Natural killer cell (primary cell): Measurements from ENCODE around the gene HSD3B7. TPM values are rescaled to one million over a fixed set of nuclear protein-coding genes. Genes with fewer than 3 reads are reported as not detected.
A peak's percentile ranks its signal among the peaks of the same experiment; 100 is the strongest.

Experiments
- ATAC-seq, 3 donors: fragments of 150-1000 bp in 2 of 3; fragments of 200-7000 bp in 1 of 3; cut with Tn5 transposase; 1 replicate in 1 of 3; 2 replicates in 2 of 3; pipeline ENCODE4 v1.10.0; 2021; ENCODE audit warnings: mild to moderate bottlenecking in 2 of 3, moderate library complexity in 2 of 3
- DNase-seq, 2 donors: peaks; one replicate each; pipeline versions ENCODE4 v3.0.0 to v3.0.0-alpha.2; 2013 to 2021; ENCODE audit warnings: mixed read lengths in 1 of 2
- H3K27ac ChIP-seq: one replicate; pipeline ENCODE4 v1.5.1; 2013; ENCODE audit warnings: mild to moderate bottlenecking, low read length
- H3K27me3 ChIP-seq: one replicate; pipeline ENCODE4 v1.6.1; 2013; ENCODE audit warnings: low read length; ENCODE audit not compliant: control insufficient read depth, insufficient read depth
- H3K36me3 ChIP-seq: one replicate; pipeline ENCODE4 v1.6.1; 2013; ENCODE audit warnings: low read length; ENCODE audit not compliant: control insufficient read depth, insufficient read depth
- H3K4me1 ChIP-seq: one replicate; pipeline ENCODE4 v1.6.1; 2013; ENCODE audit warnings: low read length; ENCODE audit not compliant: control insufficient read depth, insufficient read depth
- H3K4me3 ChIP-seq: one replicate; pipeline ENCODE4 v1.5.1; 2013; ENCODE audit warnings: low read length
- H3K9me3 ChIP-seq: one replicate; pipeline ENCODE4 v1.6.1; 2013; ENCODE audit warnings: low read length; ENCODE audit not compliant: control insufficient read depth, insufficient read depth
- H3K27ac Mint-ChIP-seq, 2 donors: one replicate each; pipeline ENCODE4 v1.8.0; 2022; ENCODE audit warnings: mild to moderate bottlenecking in 2 of 2, mixed read lengths in 2 of 2, moderate library complexity in 1 of 2
- H3K27me3 Mint-ChIP-seq, 2 donors: one replicate each; pipeline ENCODE4 v1.8.0; 2022; ENCODE audit warnings: low read depth in 2 of 2, mixed read lengths in 2 of 2
- H3K36me3 Mint-ChIP-seq: one replicate; pipeline ENCODE4 v1.8.0; 2022; ENCODE audit warnings: mixed read lengths
- H3K4me1 Mint-ChIP-seq, 2 donors: one replicate each; pipeline ENCODE4 v1.8.0; 2022; ENCODE audit warnings: mixed read lengths in 2 of 2
- H3K4me3 Mint-ChIP-seq: one replicate; pipeline ENCODE4 v1.8.0; 2022; ENCODE audit warnings: mild to moderate bottlenecking, moderate library complexity, mixed read lengths
- H3K9me3 Mint-ChIP-seq, 2 donors: one replicate each; pipeline ENCODE4 v1.8.0; 2022; ENCODE audit warnings: mixed read lengths in 2 of 2
- WGBS: methylation state at CpG from one replicate; pipeline ENCODE4 v1.1.7; 2013; ENCODE audit warnings: missing lambda C conversion rate; ENCODE audit not compliant: insufficient coverage; 5-methylcytosine and 5-hydroxymethylcytosine counted together
- intact Hi-C: fragments of 100-400 bp; cut with micrococcal nuclease; formaldehyde crosslinking; loops from one replicate; pipeline ENCODE4 v1.14.2; 2022
- total RNA-seq, 4 donors: library from RNA; stranded (reverse); fragments of 120-200 nt in 1 of 4; gene quantifications; one replicate each; pipeline versions ENCODE4 v1.2.3 to v1.2.4, GENCODE V29; 2013 to 2022
- TF ChIP-seq, protein P1 (sequence below): fragments of 200-600 bp; IDR thresholded peaks from one replicate; pipeline ENCODE4 v1.8.0; 2022; ENCODE audit warnings: antibody characterized with exemption

Gene HSD3B7
- total RNA-seq, 3 donors from 2014 or later (not counting 1 experiment from before 2014, with no cell fraction given) = 0.26 to 2.1 (median 0.39) TPM

DNA sequence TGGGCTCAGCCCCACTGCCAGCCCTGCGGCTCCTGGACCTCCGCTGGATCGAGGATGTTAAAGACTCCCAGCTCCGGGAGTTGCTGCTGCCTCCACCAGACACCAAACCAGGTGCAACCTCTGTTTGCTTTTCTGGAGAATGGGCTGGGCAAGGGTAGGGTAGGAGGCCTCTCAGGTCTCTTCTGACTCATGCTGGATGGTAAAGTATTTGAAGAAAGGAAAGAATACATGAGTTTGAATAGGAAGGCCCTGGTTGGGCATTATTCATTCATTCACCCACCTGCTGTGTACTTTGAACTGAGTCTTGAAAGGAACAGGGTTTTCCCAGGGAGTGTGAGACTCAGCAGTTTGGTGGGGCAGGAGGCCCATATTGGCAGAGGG lies 42.6 kb upstream of the HSD3B7 start:
- no peaks in the 10 kb centered on the region for H3K27me3 ChIP-seq
- peaks cover 21 to 32% of the 10 kb centered on the region in 2 donors for H3K4me1 Mint-ChIP-seq
- peak overlapping the region; percentile 21 for H3K4me3 ChIP-seq
- H3K4me3 Mint-ChIP-seq = peak overlapping the region; percentile 81
- peak overlapping the region; percentile 68 to 78 for H3K27ac Mint-ChIP-seq
- DNase-seq (no peak), ATAC-seq (no peak)
- H3K4me1 ChIP-seq = peaks cover 16% of the 10 kb centered on the region
- H3K9me3 Mint-ChIP-seq = no peaks in the 10 kb centered on the region
- TF ChIP-seq, protein P1, sequence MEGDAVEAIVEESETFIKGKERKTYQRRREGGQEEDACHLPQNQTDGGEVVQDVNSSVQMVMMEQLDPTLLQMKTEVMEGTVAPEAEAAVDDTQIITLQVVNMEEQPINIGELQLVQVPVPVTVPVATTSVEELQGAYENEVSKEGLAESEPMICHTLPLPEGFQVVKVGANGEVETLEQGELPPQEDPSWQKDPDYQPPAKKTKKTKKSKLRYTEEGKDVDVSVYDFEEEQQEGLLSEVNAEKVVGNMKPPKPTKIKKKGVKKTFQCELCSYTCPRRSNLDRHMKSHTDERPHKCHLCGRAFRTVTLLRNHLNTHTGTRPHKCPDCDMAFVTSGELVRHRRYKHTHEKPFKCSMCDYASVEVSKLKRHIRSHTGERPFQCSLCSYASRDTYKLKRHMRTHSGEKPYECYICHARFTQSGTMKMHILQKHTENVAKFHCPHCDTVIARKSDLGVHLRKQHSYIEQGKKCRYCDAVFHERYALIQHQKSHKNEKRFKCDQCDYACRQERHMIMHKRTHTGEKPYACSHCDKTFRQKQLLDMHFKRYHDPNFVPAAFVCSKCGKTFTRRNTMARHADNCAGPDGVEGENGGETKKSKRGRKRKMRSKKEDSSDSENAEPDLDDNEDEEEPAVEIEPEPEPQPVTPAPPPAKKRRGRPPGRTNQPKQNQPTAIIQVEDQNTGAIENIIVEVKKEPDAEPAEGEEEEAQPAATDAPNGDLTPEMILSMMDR = no peak
- no peaks in the 10 kb centered on the region for H3K36me3 ChIP-seq
- H3K27ac ChIP-seq = peak overlapping the region; percentile 55
- H3K9me3 ChIP-seq = no peaks in the 10 kb centered on the region
- no peaks in the 10 kb centered on the region for H3K27me3 Mint-ChIP-seq
- 87% methylated on average over 4 of the region's 4 CpGs for WGBS
- H3K36me3 Mint-ChIP-seq = no peaks in the 10 kb centered on the region
- intact Hi-C loops = loop anchor here (1.0 kb wide), 1 partner anchor 98 kb away; no protein-coding TSS in a partner anchor

DNA sequence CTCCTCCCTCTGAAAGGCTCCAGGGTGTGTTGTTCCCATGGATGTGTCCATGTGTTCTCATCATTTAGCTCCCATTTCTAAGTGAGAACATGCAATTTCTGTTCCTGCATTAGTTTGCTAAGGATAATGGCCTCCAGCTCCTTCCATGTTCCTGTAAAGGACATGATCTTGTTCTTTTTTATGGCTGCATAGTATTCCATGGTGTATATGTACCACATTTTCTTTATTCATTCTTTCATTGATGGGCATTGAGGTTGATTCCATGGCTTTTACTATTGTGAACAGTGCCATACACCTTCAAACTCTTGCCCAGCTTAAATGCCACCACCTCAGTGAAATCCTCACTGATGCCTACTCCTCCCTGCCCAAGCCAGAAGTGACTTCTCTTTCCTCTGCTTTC lies 40.7 kb upstream of the HSD3B7 start:
- intact Hi-C loops = no loop called here

DNA sequence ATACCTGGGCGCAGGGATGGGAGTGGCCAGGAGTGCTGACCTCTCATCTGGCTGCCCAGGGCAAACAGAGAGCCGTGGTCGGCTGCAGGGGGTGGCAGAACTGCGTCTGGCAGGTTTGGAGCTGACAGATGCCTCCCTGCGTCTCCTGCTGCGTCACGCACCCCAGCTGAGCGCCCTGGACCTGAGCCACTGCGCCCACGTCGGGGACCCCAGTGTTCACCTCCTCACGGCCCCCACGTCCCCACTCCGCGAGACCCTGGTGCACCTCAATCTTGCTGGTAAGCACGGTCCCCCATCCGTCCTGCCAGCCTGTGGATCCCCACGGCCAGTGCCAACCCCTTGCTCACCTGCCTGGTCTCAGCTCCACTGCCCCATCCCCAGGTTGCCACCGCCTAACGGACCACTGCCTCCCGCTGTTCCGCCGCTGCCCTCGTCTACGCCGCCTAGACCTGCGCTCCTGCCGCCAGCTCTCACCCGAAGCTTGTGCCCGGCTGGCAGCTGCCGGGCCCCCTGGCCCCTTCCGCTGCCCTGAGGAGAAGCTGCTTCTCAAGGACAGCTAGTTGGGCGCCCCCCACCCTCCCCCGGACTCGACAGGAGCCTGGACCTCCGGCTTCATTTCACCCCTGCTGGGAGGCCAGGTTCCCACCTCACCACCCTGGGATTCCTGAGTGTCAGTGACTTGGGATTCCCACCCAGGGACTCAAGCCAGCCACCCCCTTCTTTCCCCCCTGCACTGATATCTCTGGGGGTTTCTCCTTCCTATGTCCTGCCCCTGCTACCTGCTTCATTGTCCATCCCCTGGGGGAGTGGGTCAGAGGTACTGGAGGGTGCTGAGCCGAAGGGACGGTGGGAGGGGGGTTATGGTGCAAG lies 38.1 kb upstream of the HSD3B7 start:
- 97% methylated on average over 38 of the region's 38 CpGs for WGBS
- H3K4me3 ChIP-seq = no peak overlapping the region
- intact Hi-C loops = no loop called here
- H3K4me1 ChIP-seq = peaks cover 38% of the 10 kb centered on the region
- H3K36me3 ChIP-seq = no peaks in the 10 kb centered on the region
- TF ChIP-seq, protein P1 = no peak
- Mint-ChIP-seq H3K4me3 (peak overlapping the region; percentile 66), H3K27ac (peak overlapping the region; percentile 4 to 27), H3K9me3 (no peaks in the 10 kb centered on the region), H3K4me1 (peaks cover 21 to 39% of the 10 kb centered on the region in 2 donors), H3K27me3 (no peaks in the 10 kb centered on the region), H3K36me3 (no peaks in the 10 kb centered on the region)
- no peaks in the 10 kb centered on the region for H3K9me3 ChIP-seq
- DNase-seq (no peak), ATAC-seq (no peak)
- no peak overlapping the region for H3K27ac ChIP-seq
- H3K27me3 ChIP-seq = no peaks in the 10 kb centered on the region

More for the DNA sequence above, 40.7 kb upstream of the HSD3B7 start:
- Mint-ChIP-seq H3K27me3 (no peaks in the 10 kb centered on the region), H3K27ac (no peak overlapping the region), H3K4me3 (no peak overlapping the region), H3K36me3 (no peaks in the 10 kb centered on the region), H3K4me1 (peaks cover 15 to 26% of the 10 kb centered on the region in 2 donors), H3K9me3 (no peaks in the 10 kb centered on the region)
- DNase-seq = no peak
- Histone ChIP-seq H3K4me1 (peaks cover 23% of the 10 kb centered on the region), H3K27ac (no peak overlapping the region), H3K4me3 (no peak overlapping the region), H3K36me3 (no peaks in the 10 kb centered on the region), H3K27me3 (no peaks in the 10 kb centered on the region), H3K9me3 (no peaks in the 10 kb centered on the region)
- ATAC-seq = no peak
- TF ChIP-seq, protein P1 = no peak

DNA sequence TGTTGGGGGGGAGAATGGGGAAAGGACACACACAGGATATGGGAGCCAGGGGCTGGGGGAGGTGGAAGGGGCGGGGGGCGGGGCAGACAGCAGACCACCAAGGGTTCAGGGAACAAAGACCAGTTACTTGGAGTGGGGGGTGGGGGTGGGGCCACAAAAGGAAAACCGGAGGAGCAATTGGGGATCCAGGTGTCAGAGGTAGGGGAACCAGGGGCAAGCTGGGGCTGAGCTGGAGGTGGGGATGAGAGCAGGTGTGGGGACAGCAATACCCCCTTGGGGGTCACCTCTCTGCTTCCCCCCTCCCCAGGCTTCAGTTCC lies 37.5 kb upstream of the HSD3B7 start:
- Mint-ChIP-seq H3K27me3 (no peaks in the 10 kb centered on the region), H3K4me3 (no peak overlapping the region), H3K9me3 (no peaks in the 10 kb centered on the region), H3K4me1 (peaks cover 15 to 33% of the 10 kb centered on the region in 2 donors), H3K27ac (peak overlapping the region in 1 of 2 donors; percentile 18), H3K36me3 (no peaks in the 10 kb centered on the region)
- Histone ChIP-seq H3K27me3 (no peaks in the 10 kb centered on the region), H3K9me3 (no peaks in the 10 kb centered on the region), H3K4me1 (peaks cover 32% of the 10 kb centered on the region), H3K27ac (no peak overlapping the region), H3K36me3 (no peaks in the 10 kb centered on the region), H3K4me3 (no peak overlapping the region)
- intact Hi-C loops = no loop called here
- TF ChIP-seq, protein P1 = no peak
- WGBS = 96% methylated on average over 3 of the region's 3 CpGs
- DNase-seq (no peak), ATAC-seq (no peak)
